Endothelial cell of umbilical vein (primary cell): Measurements from ENCODE around the gene CARMIL3. TPM values are rescaled to one million over a fixed set of nuclear protein-coding genes. Genes with fewer than 3 reads are reported as not detected.

Experiments
- Bru-seq: library from RNA; stranded (reverse); fragments of 400-500 nt; gene quantifications from one replicate; lab custom pipeline; 2021; lab: Mats Ljungman, UMichigan
- BruChase-seq, 2 experiments: library from RNA; stranded (reverse); fragments of 400-500 nt; gene quantifications; one replicate each; lab custom pipeline; 2021; lab: Mats Ljungman, UMichigan
- BruUV-seq: library from RNA; stranded (reverse); fragments of 400-500 nt; replicated peaks from 2 replicates; lab custom pipeline; 2021; lab: Mats Ljungman, UMichigan
- CTCF ChIA-PET: fragments of 300-600, 350-600 bp; sonication (Branson Sonifier 250); formaldehyde crosslinking; loops from one replicate; lab custom pipeline; 2021; ENCODE audit warnings: antibody characterized with exemption, inconsistent platforms; lab: Charles Lee
- POLR2A ChIA-PET: fragments of 300-600, 350-600 bp; sonication (Branson Sonifier 250); formaldehyde crosslinking; loops from one replicate; lab custom pipeline; 2021; ENCODE audit warnings: antibody characterized with exemption, inconsistent platforms; lab: Charles Lee
- DNase-seq: peaks from one replicate; pipeline ENCODE4 v3.0.0-alpha.2; 2011; ENCODE audit warnings: low read depth, low spot score
- FAIRE-seq: peaks from 2 replicates; lab custom pipeline; 2011; peaks lifted over from hg19 to GRCh38; lab: Jason Lieb, UNC
- H2AFZ ChIP-seq: 2 replicates; pipeline ENCODE4 v1.6.0; 2012; ENCODE audit warnings: low read depth, low read length, control low read depth, inconsistent platforms
- H3K27ac ChIP-seq: 2 replicates; pipeline ENCODE4 v1.5.1; 2011; ENCODE audit warnings: low read depth, mild to moderate bottlenecking, control low read depth, low read length, moderate library complexity; ENCODE audit not compliant: insufficient read depth
- H3K27me3 ChIP-seq, 2 experiments: 2 replicates each; pipeline versions ENCODE4 v1.6.0 to v1.6.1; 2011; ENCODE audit warnings: low read length in 2 of 2, mixed read lengths in 1 of 2; ENCODE audit not compliant: control insufficient read depth in 2 of 2, insufficient read depth in 2 of 2
- H3K36me3 ChIP-seq, 2 experiments: 2 replicates in 1 of 2; 3 replicates in 1 of 2; pipeline ENCODE4 v1.5.1; 2011; ENCODE audit warnings: low read length in 2 of 2, mild to moderate bottlenecking in 1 of 2, moderate library complexity in 1 of 2; ENCODE audit not compliant: control insufficient read depth in 2 of 2, insufficient read depth in 2 of 2; ENCODE audit errors: extremely low read depth in 1 of 2
- H3K4me1 ChIP-seq: 3 replicates; pipeline ENCODE4 v1.5.1; 2011; ENCODE audit warnings: mild to moderate bottlenecking, low read length; ENCODE audit not compliant: control insufficient read depth, insufficient read depth; ENCODE audit errors: extremely low read depth
- H3K4me2 ChIP-seq: 2 replicates; pipeline ENCODE4 v1.6.1; 2011; ENCODE audit warnings: low read length, control low read depth, mixed read lengths; ENCODE audit not compliant: insufficient read depth
- H3K4me3 ChIP-seq, 3 experiments: fragments of 200-600 bp in 1 of 3; sonication (generic), shearing (Covaris generic) in 1 of 3; replicated peaks in 1 of 3; 2 replicates each; pipeline ENCODE4 v1.5.1; 2011 to 2016; ENCODE audit warnings: control low read depth in 3 of 3, low read length in 3 of 3, mild to moderate bottlenecking in 2 of 3, inconsistent platforms in 1 of 3, low read depth in 1 of 3, moderate library complexity in 1 of 3; ENCODE audit not compliant: insufficient read depth in 1 of 3
- H3K79me2 ChIP-seq: 2 replicates; pipeline ENCODE4 v1.6.0; 2012; ENCODE audit warnings: low read length, inconsistent platforms; ENCODE audit not compliant: control insufficient read depth, insufficient read depth
- H3K9ac ChIP-seq: replicated peaks from 2 replicates; pipeline ENCODE3; 2011; ENCODE audit warnings: low read length, control low read depth; ENCODE audit not compliant: insufficient read depth; ENCODE audit errors: extremely low read depth
- H3K9me1 ChIP-seq: replicated peaks from 3 replicates; pipeline ENCODE4 v1.6.0; 2011; ENCODE audit warnings: mild to moderate bottlenecking, low read length; ENCODE audit not compliant: control insufficient read depth, insufficient read depth; ENCODE audit errors: extremely low read depth
- H3K9me3 ChIP-seq: replicated peaks from 2 replicates; pipeline ENCODE4 v1.5.1; 2012; ENCODE audit warnings: low read length, inconsistent platforms; ENCODE audit not compliant: control insufficient read depth, insufficient read depth
- H4K20me1 ChIP-seq: replicated peaks from 2 replicates; pipeline ENCODE3; 2011; ENCODE audit warnings: mild to moderate bottlenecking, low read length; ENCODE audit not compliant: control insufficient read depth, insufficient read depth; ENCODE audit errors: extremely low read depth
- CTCF ChIP-seq, 2 donors: IDR thresholded peaks; 1 replicate in 1 of 2; 2 replicates in 1 of 2; pipeline ENCODE4 v1.5.1; 2011; ENCODE audit warnings: low read length in 2 of 2, mild to moderate bottlenecking in 2 of 2, moderate library complexity in 2 of 2, control low read depth in 1 of 2, inconsistent platforms in 1 of 2, low read depth in 1 of 2; ENCODE audit not compliant: insufficient read depth in 1 of 2; ENCODE audit errors: extremely low read depth in 1 of 2
- EZH2 ChIP-seq: IDR thresholded peaks from 2 replicates; pipeline ENCODE4 v1.6.1; 2012; ENCODE audit warnings: borderline replicate concordance, low read depth, mild to moderate bottlenecking, moderate library complexity, low read length, inconsistent platforms; ENCODE audit not compliant: severe bottlenecking
- FOS ChIP-seq: IDR thresholded peaks from 2 replicates; pipeline ENCODE4 v1.6.1; 2011; ENCODE audit warnings: mild to moderate bottlenecking, low read length, moderate library complexity, borderline replicate concordance; ENCODE audit not compliant: insufficient read depth
- GATA2 ChIP-seq: IDR thresholded peaks from 2 replicates; pipeline ENCODE4 v1.7.0; 2011; ENCODE audit warnings: low read depth, mild to moderate bottlenecking, moderate library complexity, mixed read lengths, low read length; ENCODE audit not compliant: insufficient read length, insufficient read depth
- JUN ChIP-seq: IDR thresholded peaks from 2 replicates; pipeline ENCODE4 v1.6.1; 2011; ENCODE audit warnings: borderline replicate concordance, low read depth; ENCODE audit not compliant: insufficient read length, insufficient read depth
- MYC ChIP-seq: IDR thresholded peaks from one replicate; pipeline ENCODE4 v1.6.1; 2011; ENCODE audit warnings: mild to moderate bottlenecking, low read depth, low read length
- POLR2A ChIP-seq: IDR thresholded peaks from 2 replicates; pipeline ENCODE4 v1.6.1; 2012; ENCODE audit warnings: low read depth, mild to moderate bottlenecking, control low read depth, low read length
- POLR2AphosphoS5 ChIP-seq: IDR thresholded peaks from 2 replicates; pipeline ENCODE4 v1.6.1; 2012; ENCODE audit warnings: low read depth, mild to moderate bottlenecking, control low read depth, low read length, moderate library complexity; ENCODE audit not compliant: insufficient read depth
- dilution Hi-C: fragments of 300-500 bp; cut with MboI; formaldehyde crosslinking; loops from one replicate; pipeline ENCODE4 v1.15.0; 2019; ENCODE audit warnings: low sequenced_read_pairs; ENCODE audit not compliant: extremely low pct_ligation_motif_present
- intact Hi-C: fragments of 100-400 bp; cut with micrococcal nuclease; formaldehyde crosslinking; loops from one replicate; pipeline ENCODE4 v1.10.0; 2022
- long read RNA-seq: library from polyadenylated mRNA; stranded (forward); transcript quantifications from one replicate; pipeline ENCODE4 v2.0.0, GENCODE V29; 2021
- polyA minus RNA-seq, 3 experiments: library from RNA; depleted of rRNA, polyadenylated mRNA; stranded (reverse); fragments of >200 nt; gene quantifications; 1 replicate in 1 of 3; 2 replicates in 2 of 3; pipeline ENCODE4 v1.2.3, GENCODE V29; 2011
- polyA plus RNA-seq, 4 experiments: library from polyadenylated mRNA; depleted of rRNA in 3 of 4; stranded (reverse) in 3 of 4; unstranded in 1 of 4; fragments of >200 nt; gene quantifications; 2 replicates each; pipeline versions ENCODE4 v1.2.1 to v1.2.3, GENCODE V29; 2011 to 2012; ENCODE audit warnings: missing spikeins in 1 of 4
- total RNA-seq: library from RNA; stranded (reverse); gene quantifications from 2 replicates; pipeline ENCODE4 v1.2.3, GENCODE V29; 2021
- TF ChIP-seq, protein P1 (sequence below): IDR thresholded peaks from 2 replicates; pipeline ENCODE4 v1.6.1; 2011; ENCODE audit not compliant: insufficient read depth, insufficient read length

CARMIL3 gene, protein sequence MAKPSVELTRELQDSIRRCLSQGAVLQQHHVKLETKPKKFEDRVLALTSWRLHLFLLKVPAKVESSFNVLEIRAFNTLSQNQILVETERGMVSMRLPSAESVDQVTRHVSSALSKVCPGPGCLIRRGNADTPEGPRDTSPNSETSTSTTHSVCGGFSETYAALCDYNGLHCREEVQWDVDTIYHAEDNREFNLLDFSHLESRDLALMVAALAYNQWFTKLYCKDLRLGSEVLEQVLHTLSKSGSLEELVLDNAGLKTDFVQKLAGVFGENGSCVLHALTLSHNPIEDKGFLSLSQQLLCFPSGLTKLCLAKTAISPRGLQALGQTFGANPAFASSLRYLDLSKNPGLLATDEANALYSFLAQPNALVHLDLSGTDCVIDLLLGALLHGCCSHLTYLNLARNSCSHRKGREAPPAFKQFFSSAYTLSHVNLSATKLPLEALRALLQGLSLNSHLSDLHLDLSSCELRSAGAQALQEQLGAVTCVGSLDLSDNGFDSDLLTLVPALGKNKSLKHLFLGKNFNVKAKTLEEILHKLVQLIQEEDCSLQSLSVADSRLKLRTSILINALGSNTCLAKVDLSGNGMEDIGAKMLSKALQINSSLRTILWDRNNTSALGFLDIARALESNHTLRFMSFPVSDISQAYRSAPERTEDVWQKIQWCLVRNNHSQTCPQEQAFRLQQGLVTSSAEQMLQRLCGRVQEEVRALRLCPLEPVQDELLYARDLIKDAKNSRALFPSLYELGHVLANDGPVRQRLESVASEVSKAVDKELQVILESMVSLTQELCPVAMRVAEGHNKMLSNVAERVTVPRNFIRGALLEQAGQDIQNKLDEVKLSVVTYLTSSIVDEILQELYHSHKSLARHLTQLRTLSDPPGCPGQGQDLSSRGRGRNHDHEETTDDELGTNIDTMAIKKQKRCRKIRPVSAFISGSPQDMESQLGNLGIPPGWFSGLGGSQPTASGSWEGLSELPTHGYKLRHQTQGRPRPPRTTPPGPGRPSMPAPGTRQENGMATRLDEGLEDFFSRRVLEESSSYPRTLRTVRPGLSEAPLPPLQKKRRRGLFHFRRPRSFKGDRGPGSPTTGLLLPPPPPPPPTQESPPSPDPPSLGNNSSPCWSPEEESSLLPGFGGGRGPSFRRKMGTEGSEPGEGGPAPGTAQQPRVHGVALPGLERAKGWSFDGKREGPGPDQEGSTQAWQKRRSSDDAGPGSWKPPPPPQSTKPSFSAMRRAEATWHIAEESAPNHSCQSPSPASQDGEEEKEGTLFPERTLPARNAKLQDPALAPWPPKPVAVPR (N-terminal part only)
- total RNA-seq, result not detected in 2 replicates
- 0.03 and 0.08 TPM in 2 replicates for polyA plus RNA-seq
- 0.01 TPM in 1 of 2 replicates, not detected in the other for polyA plus RNA-seq (2011; cell fraction: cytosol; rRNA removed)
- polyA plus RNA-seq (2011; cell fraction: nucleus; rRNA removed), result 0.22 and 0.36 TPM in 2 replicates
- 0.04 TPM in 1 of 2 replicates, not detected in the other for polyA plus RNA-seq (2012)
- 0.05 TPM in 1 of 2 replicates, not detected in the other for polyA minus RNA-seq
- not detected for polyA minus RNA-seq (2011; cell fraction: cytosol; rRNA and poly(A)+ RNA removed)
- polyA minus RNA-seq (2011; cell fraction: nucleus; rRNA and poly(A)+ RNA removed), result 0.14 TPM in 1 of 2 replicates, not detected in the other
- not detected for Bru-seq, nascent RNA
- BruChase-seq, experiment 1, labeled RNA remaining after a 6-hour chase, result percentile 9 among the genes with signal in this experiment
- BruChase-seq, experiment 2, labeled RNA remaining after a 2-hour chase, result not detected
- long read RNA-seq, result 0 reads

- dilution Hi-C loops (no loop called here), intact Hi-C loops (no loop called here)
- H3K4me3 ChIP-seq, result peak within 1 kb of the TSS; percentile 49 to 59 (median 54)
- peaks cover 6 to 17% of the 10 kb centered on the region in 2 experiments for H3K27me3 ChIP-seq
- peak within 1 kb of the TSS; percentile 61 for H2AFZ ChIP-seq
- DNase-seq (peak; percentile 57), FAIRE-seq (peak; percentile 54)
- H3K36me3 ChIP-seq, result no peaks in the 10 kb centered on the region
- no peaks in the 10 kb centered on the region for H4K20me1 ChIP-seq
- no TSS peak for BruUV-seq
- TF ChIP-seq, protein P1, sequence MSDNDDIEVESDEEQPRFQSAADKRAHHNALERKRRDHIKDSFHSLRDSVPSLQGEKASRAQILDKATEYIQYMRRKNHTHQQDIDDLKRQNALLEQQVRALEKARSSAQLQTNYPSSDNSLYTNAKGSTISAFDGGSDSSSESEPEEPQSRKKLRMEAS, result no peak
- no peak for TF ChIP-seq EZH2
- TF ChIP-seq MYC, result no peak
- TF ChIP-seq JUN, result no peak
- no peak for TF ChIP-seq CTCF (IDR thresholded peaks at IDR 0.05; ENCODE audit: extremely low read depth in 1 of 2, insufficient read depth in 1 of 2, low read depth in 1 of 2, low read length in 2 of 2)
- no peak for TF ChIP-seq POLR2A
- TF ChIP-seq GATA2, result no peak
- no peak for TF ChIP-seq FOS
- no peak for TF ChIP-seq POLR2AphosphoS5
- ChIA-PET CTCF (interaction anchor here (1.0 to 2.1 kb wide), 7 partner anchors 9 to 109 kb away, joined by 3 to 11 read pairs (median 5); partner anchors contain the start of gene IRF9), POLR2A (no interaction called here)
- H3K27ac ChIP-seq, result no peak within 1 kb of the TSS
- H3K4me2 ChIP-seq, result peak within 1 kb of the TSS; percentile 72
- no peaks in the 10 kb centered on the region for H3K9me3 ChIP-seq
- H3K79me2 ChIP-seq, result no peaks in the 10 kb centered on the region
- H3K9ac ChIP-seq, result peak within 1 kb of the TSS; percentile 34
- H3K4me1 ChIP-seq, result peaks cover 12% of the 10 kb centered on the region
- H3K9me1 ChIP-seq, result no peaks in the 10 kb centered on the region
Measured at GRCh38 chr14:24051789-24052655, at the start of gene CARMIL3. Gene CARMIL3, plus strand, starts transcription at chr14:24052009. Its CDS starts 145 bp downstream, at chr14:24052154.
